T-helper 1 cell treated with Interleukin-12 subunit alpha and Interleukin-12 subunit beta and Interleukin-4 antibody, amounts not matched to agents 30 ng/mL and 1 ng/mL, for 36 hours (primary cell): Measurements from ENCODE around the gene GSG1L. TPM values are rescaled to one million over a fixed set of nuclear protein-coding genes. Genes with fewer than 3 reads are reported as not detected.

Experiments
- intact Hi-C: fragments of 100-400 bp; cut with micrococcal nuclease; formaldehyde crosslinking; loops from one replicate; pipeline ENCODE4 v1.15.1; 2024
- total RNA-seq: library from RNA; stranded (reverse); gene quantifications from 2 replicates; pipeline ENCODE4 v1.2.3, GENCODE V29; 2022

The GSG1L gene
- not detected in 2 replicates for total RNA-seq

DNA sequence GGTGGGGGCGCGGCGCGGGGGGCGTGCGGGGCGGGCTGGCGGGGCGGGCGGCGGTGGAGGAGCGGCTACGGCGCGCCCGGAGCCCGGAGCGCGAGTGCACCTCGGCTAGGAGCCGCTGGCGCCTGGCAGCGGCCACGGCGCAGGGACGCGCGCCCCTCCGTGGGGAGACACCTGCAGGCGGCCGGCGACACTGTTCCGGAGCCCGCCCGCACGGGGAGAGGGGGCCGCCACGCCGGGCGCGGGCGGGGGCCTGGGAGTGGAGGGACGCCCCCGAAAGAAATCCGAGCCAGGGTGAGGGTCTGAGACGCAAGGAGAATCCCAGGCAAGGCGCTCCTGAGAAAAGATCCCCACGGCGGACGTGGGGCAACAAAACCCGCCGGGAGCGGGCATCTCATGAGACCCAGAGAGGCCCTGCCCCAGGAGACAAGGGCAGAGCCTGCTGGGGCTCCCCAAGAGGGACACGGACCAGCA, at the start of gene GSG1L:
Gene GSG1L, minus strand, starts transcription at position 124 of the 471 bp plus-strand sequence. CDS start 290 bp downstream, outside the sequence.
- intact Hi-C loops: no loop called here

DNA sequence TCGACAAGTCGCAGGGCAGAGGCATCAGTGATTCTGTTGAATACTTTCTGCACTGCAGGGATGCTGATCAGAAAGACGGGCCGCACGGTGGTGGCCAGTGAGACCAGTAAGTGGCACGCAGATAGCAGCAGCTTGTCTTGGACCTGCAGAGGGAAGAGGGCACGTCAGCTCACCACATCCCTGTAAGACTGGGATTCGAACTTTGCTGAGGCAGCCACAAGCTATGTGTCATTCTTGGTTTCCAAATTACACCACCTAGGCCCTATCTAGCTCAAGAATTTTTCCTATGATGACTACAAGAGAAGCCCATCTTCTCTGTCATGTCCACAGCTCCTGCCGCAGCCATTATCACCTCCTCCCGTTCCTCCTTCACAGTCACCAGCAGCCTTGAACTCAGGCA, 49.4 kb upstream of the GSG1L start:
- intact Hi-C loops: no loop called here

DNA sequence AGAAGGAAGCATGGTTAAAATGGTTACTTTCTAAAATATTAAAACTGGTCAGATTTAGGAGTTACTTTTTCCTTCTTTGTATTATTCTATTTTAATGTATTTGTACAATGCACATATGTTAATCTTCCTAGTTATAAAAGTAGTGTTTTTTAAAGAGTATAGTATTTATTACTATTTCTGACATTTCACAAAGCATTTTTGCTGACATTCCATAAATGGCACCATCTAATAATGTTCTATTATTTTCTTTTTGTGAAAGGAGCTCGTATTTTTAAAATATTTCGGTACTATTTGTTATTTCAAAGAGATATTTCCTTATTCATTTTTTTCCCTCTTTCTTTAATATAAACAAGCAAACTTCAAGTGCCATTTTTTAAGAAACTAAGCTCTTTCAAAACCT, 47.5 kb upstream of the GSG1L start:
- intact Hi-C loops: no loop called here

DNA sequence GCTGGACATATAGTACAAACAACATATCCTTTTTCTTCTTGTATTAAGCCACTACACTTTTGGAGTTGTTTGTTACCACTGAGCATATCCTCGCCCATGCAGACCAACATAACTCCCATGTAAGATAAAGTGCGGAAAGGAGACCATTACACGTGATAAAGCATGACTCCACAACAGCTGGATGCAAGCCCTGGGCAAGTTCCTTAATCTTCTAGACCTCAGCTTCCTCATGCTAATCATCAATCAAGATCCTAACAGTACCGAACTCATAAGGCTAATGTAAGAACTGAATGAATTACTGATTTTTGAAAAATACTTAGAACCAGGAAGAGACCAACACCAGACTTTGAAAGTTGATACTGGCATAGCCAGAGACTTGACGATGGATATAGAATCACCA, 47.0 kb upstream of the GSG1L start:
- intact Hi-C loops: no loop called here

DNA sequence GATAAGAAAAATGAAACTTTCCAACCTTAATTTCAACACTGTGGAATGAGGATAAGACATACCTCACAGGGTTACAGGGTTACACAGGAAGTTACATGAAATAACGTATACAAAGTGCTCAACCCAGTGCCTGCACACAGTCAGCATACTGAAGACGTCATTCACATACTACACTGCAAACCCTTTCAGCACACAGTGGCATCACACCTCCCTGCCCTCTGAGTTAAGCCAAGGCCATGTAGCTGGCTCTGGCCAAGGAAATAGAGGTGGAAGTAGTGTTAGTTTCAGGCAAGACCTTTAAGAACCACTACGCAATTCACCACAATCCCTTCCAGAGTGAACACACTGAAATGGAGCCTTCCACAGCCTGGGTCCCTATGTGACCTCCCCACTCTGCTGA, 46.6 kb upstream of the GSG1L start:
- intact Hi-C loops: no loop called here

DNA sequence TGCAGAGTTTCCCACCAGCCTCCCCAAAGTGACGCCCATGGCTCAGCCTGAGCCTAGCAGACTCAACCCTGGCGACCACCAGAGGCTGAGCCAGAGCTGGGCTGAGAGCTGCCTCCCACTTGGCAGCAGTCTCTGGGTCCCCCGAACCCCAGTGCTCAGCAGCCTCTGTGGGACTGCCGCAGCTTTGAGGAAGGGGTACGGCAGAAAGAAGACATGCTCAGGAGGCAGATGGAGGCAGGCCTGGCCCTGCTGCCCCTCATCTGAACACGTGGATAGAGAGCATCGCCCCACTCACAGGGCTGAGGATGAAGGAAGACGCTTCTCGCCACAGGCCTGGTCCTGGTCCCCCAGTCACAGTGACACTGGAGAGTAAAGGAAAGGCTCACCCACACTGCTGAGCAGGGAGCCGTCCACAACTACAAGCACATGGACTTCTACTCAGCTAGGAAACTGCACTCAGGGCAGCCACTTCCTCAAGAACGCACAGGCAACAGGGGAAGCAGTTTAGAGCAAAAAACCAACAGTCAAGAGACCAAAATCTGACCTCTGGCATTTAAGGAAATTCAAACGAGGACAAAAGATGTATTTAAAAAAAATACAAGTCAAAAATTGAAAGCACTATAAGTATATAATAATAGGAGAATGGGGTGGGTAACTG, 45.2 kb upstream of the GSG1L start:
- intact Hi-C loops: no loop called here

DNA sequence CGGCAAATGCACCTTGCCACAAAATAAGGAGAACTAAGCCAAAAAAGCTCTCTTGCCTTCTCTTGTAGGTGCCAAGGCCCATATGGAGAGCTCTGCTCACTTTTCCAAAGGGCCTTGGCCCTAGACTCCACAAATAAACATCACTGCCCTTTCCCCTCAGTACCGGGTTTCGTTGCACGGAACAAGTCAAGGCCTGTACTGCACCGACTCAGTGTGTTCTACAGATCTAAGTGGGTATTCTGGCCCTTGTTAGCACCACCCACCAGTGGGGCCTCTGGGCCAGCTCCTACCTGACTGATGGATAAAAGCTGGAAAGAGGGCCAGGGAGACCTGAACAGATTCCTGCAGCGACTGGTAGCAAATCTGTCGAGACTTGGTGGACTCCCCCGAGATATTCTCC, 43.7 kb upstream of the GSG1L start:
- intact Hi-C loops: no loop called here

DNA sequence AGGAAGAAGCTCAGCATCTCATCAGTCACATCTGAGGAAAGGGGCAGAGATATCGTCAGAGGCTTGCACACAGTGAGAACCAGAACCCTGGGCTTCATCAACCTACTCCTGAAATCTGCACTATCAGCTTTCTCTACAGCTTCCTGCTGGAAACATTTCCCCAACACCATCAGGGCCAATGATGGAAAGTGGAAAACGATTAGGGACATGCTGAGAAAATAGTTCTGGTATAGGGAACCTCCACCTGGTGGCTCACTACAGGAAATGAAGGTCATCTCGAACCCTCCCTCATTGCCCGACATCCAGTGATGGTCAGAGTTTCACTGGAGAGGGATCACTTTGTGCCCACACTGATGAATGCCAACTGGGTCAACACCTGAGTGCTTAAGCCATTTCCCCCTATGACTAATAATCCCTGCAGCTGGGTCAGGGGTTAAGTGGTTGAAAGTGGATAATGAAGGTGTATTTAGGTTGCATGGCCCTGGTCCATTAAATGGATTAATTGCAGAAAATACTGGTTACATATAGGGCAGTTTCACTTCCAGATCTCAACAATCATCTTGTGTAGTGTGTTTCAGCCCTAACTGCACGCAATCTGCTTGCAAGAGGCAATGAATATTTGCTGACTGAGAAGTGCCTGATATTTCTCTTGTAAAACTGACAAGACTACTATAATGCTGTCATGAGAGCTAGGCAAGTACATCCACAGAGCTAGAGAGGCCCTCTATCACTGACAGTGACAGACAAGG, 43.1 kb upstream of the GSG1L start:
- intact Hi-C loops: no loop called here

DNA sequence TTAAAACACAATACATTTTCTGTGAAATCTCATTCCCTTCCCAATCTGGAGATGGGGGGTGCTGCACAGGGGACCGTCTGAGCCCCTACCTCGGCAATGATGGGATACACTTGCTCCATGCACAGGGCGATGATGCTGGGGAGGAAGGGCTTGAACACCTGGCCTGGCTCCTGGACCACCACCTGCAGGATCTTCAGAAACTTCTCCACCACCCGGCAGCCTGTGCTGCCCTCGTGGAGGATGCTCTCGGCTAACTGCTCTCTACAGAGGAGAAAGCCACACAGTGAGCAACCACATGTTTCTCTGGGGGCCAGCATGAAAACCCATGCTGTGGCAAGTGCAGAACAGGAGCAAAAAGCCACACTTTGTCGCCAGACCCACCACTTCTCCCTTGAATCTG, 42.4 kb upstream of the GSG1L start:
- intact Hi-C loops: no loop called here

DNA sequence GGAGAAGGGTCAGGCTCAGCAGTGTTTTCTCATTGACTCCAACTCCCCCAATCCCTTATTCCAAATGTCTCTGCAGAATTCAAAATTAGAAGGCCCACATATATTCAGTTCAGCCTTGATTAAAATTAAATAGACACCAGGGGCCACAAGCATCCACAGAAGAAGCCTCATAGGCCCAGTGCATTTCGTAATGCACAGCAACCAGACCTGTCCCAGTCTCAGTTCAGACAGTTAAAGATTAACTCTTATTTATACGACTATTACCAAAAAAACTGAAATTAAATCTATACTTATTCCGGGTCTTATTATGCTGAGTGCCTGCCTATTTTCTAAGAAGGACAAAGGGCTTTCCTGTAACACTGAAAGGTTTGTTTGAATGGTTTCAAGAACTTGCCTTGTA, 41.8 kb upstream of the GSG1L start:
- intact Hi-C loops: no loop called here

DNA sequence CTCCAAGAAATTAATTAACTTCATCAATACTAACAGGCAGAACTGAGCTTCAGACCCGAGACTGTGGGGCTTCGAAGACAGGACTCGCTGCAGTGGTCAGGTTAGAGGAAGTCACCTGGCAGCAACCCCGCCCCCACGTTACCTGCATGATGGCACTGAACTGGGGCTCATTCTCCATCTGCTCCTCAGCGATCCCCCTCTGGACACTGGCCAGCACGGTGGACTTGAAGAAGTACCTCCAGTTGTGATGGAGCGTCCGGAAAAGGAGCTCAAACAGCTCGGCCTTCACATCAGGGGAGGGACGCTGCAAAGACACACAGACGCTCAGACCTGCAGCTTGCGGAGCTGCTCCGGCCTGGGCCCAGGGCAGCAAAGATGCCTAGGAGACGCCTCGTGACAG, 40.9 kb upstream of the GSG1L start:
- intact Hi-C loops: no loop called here

DNA sequence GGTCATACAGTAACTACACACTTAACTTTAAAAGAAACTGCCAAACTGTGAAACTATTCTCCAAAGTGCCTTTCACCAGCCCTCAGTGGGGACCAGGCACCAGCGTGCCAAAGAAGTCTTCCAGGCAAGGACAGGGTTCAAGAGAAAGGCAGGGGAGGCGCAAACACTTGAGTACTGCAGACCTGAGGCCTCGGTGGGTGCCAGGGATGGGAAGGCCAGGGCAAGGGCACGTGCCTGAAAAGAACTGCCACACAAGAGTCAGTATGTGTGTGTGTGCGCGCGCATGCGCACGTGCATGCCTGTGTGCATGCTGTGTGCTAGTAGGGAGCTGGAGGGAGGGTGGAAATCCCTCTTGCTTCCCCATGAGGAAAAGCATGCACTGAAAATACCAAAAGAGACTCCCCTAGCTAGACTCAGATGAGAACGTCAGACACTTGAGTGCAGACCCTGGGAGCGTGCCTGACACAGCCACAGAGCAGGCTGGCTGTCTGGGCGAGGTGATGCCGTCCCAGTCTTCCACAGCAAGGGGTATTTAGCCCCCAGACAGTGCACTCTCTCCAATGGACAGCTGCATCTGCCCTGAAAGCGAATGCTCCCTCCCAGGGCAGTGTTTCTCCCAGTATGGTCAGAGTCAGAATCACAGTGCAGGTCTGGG, 40.1 kb upstream of the GSG1L start:
- intact Hi-C loops: no loop called here

DNA sequence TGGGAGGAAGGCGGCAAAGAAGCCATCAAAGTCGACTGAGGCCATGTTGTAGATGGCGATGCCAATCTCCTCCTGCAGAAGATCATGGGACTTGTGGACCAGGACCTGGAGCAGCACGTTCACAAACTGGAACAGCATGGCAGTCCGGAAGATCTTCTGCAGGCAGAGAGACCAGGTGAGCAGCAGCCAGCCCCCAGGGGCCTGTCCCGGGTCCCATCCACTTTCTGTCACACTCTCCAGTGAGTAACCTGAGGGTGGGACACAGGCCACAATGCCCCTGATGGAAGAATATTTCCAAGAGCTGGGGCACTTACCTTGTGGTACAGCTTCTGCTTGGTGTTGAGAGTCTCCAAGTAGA, 38.0 kb upstream of the GSG1L start:
- intact Hi-C loops: no loop called here

DNA sequence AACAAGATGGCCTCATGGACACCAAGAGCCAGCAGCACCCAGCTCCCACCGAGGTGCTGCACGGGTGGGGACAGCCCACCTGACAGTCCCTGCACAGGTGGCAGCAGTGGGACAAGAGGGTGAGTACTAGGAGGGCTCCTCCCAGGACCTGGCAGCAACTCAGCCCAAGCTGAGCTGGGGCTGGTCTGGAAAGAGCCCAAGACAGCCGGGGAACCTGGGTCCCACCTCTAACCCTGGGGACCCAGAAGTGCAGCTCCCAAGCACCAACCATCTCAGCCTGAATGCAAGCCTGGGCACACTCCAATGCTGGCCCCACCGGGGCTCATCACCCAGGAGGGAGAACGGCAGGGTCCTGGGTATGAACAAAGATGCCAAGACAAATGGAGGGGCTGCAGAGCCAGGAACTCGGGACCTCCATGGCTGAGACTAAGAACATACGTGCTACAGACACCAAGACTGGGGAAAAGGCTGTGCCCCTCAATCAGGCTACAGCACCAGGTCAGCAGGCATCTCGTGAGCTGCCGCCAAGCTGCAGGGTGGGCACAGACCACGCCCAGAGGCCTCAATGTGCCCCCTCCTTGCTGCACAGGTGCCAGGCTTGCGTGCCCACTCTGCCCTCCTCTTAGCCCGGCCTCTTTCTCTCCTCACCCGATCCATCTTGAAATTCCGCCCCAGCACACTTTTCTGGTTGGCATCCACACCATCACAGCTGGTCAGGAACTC, 37.5 kb upstream of the GSG1L start:
- intact Hi-C loops: no loop called here

DNA sequence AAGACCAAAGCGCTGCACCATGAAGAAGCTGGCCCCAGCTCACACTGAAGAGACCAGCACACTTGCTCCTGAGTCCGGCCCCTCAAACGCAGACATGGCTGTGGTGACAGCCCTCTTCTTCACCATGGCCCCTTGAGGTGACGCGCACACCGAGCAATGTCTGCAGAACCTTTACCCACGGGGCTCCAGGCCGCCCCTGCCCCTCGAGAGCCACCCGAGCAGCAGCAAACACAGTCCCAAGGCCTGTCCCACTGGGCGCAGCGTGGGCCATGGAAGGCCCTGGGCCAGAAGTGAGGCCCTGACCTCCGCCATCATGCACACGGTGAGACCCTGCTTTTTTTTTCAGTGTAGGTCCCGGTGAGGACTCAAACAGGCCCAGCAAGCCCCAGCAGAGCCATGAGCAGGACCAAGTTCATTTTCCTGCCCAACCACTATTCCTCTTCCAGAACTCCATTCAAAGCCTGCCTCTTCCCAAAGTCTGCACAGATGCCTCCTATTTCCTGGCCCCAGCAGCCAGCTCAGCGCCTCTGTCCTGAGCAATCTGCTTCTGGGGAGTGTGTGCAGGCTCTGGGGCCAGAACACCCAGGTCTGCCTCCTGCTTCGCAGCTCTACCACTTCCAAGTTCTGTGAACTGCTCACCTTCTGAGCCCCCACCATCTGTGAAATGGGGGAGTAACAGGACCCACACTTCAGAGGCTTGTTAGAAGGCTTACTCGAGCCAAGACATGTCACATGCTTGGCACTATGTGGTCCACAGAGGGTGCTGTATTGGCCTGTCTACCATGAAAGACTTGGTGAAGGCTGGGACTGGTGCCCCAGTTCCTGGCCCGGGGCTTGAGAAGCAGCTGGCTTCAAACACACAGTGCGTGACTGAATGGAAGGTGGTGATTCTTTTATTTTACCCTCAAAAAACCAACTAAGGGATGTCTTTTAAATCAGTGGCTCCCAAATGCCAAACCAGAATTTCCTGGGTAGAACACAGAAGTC, 35.7 kb upstream of the GSG1L start:
- intact Hi-C loops: no loop called here

DNA sequence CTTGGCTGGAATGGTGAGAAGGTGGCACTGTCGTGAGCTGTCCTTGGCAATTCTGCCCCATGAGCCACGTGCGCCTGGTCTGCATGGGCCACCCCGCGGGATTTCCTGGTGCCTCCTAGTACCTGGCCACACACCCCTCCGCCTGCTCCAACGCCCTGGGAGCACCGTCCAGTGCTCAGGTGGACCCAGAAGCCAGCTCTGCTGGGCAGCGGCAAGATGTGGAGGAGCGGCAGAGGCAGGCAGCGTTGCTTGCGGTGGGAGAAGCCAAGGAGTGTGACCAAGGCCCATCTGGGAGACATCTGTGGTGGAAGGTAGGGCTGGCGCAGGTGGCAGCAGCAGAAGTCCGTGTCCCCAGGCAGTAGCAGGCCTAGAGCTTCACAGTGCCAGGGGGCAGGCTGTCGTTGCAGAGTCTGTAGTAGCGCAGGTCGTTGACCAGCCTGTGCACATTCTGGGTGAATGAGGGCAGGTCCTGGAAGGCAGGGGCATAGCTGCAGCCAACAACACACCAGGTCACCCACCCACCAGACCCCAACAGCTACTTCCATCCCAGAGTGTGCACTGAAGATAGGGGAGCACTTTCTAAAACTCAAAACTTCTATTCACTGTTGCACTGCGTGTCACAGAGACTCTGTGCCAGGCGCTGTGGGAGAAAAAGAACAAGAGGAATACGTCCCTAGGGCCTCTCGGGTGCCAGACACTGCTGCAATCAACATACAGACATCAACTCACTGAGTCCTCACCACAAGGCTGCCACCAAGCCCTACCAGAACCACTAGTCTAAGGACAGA, 34.9 kb upstream of the GSG1L start:
- intact Hi-C loops: no loop called here

DNA sequence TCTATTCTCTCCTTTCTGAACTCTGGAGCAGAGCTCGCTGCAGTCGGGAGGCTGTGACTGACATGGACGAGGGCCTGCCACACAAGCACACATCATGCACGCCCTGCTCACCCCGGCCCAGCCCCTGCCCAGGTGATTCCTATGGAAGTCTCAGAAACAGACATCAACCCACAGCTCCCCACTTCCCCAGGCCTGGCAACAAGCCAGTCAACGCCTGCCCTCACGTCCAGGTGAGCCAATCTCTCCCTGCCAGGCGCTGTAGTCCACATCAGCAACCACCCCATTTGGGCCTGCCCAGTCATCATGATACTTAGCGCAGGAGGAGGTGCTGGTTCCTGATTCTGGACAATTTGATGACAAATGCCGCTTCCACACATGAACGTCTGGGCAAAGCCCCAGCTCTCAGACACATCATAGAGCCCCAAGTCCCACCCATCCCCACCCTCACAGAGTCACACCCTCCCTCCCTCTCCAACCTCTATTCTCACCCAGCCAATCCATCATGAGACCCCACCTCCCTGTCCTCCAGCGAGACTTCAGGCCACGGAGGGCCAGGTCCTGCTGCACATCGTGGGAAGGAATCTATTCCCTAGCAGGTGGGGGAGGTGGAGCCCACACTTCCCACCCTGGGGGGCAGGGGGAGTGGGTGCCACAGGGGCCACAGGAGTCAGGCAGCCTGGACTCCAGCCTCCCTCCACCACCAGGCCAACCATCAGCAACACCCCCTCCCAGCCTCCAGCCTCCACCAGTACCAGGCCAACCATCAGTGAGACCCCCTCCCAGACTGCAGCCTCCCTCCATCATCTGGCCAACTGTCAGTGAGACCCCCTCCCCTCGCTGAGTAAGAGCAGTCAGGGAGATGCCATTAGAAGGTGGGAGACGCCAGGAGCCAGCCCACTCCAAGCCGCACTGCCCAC, 33.7 kb upstream of the GSG1L start:
- intact Hi-C loops: no loop called here

DNA sequence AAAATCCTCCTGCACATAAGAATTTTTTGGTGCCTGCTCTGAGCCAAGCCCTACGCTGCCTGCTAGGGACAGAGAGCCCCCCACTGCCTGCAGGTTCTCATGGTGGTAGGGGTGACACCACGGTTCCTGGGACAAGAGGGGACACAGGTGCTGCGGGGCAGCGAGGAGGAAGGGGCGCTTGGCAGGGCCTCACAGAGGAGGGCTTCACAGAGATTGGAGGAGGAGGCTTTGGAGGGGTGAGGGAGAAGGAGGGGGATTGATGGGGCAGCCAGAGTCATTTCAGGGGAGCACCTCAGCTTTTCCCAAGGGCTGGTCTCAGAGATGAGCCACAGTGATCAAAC, 29.8 kb upstream of the GSG1L start:
- intact Hi-C loops: no loop called here
